Measurements from ENCODE around the gene RCN2. TPM values are rescaled to one million over a fixed set of nuclear protein-coding genes. Genes with fewer than 3 reads are reported as not detected.

Gene RCN2
- total and polyA plus RNA-seq, 2 experiments from 2014 or later = 144 to 153 TPM

- Histone ChIP-seq H2AFZ (no peak overlapping the region), H3K79me2 (no peaks in the 10 kb centered on the region), H3K9me3 (ENCODE audit: low read depth) (no peaks in the 10 kb centered on the region), H3K27ac (no peak overlapping the region), H3K4me1 (ENCODE audit: insufficient read depth) (no peaks in the 10 kb centered on the region), H3K36me3 (replicated peaks; ENCODE audit: insufficient read depth, low read depth) (no peaks in the 10 kb centered on the region), H3K4me3 (no peak overlapping the region), H3K9me2 (replicated peaks; ENCODE audit: insufficient read depth) (no peaks in the 10 kb centered on the region), H3K4me2 (no peak overlapping the region), H3K27me3 (no peaks in the 10 kb centered on the region), H4K20me1 (ENCODE audit: insufficient read depth, poor library complexity, severe bottlenecking) (no peaks in the 10 kb centered on the region)
- WGBS (ENCODE audit: low lambda C conversion rate, missing lambda C conversion rate) = 89% methylated on average over 4 of the region's 4 CpGs
- no peak for DNase-seq (ENCODE audit: low spot score)
- no peak for TF ChIP-seq EZH2 (IDR thresholded peaks at IDR 0.05; ENCODE audit: borderline replicate concordance)
- no peak for TF ChIP-seq EZH2phosphoT487 (IDR thresholded peaks at IDR 0.05; ENCODE audit: low read depth, severe bottlenecking, unreplicated experiment)
- TF ChIP-seq CTCF (IDR thresholded peaks at IDR 0.05; ENCODE audit: poor library complexity) = no peak
These were observed 52.2 kb downstream of the RCN2 start for GRCh38 chr15:76983590-76984375.

DNA sequence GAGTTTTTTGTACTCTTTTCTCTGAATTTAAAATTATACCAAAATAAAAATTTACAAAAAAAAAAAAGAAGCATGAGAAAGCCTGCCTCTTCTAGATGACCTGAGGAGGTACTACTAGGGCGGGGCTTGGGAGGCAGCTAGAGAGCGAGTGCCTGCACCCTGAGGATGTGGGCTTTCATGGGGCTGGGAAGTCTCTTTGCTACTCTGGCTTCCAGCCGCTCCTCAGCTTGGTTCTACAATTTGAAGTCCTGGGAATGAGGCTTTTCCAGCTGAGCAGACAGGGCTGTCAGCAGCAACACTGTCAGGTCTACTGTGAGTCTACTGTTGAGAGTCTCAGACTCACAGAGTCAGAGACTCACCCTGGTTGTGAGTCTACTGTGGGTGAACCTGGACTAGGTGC lies 55.2 kb downstream of the RCN2 start:
- Histone ChIP-seq H3K4me2 (no peak overlapping the region), H3K4me3 (no peak overlapping the region), H3K79me2 (no peaks in the 10 kb centered on the region), H3K4me1 (ENCODE audit: insufficient read depth) (no peaks in the 10 kb centered on the region), H3K9me3 (ENCODE audit: low read depth) (no peaks in the 10 kb centered on the region), H3K9me2 (replicated peaks; ENCODE audit: insufficient read depth) (no peaks in the 10 kb centered on the region), H3K27me3 (no peaks in the 10 kb centered on the region), H4K20me1 (ENCODE audit: insufficient read depth, poor library complexity, severe bottlenecking) (no peaks in the 10 kb centered on the region), H3K36me3 (replicated peaks; ENCODE audit: insufficient read depth, low read depth) (no peaks in the 10 kb centered on the region), H2AFZ (no peak overlapping the region), H3K27ac (no peak overlapping the region)
- WGBS (ENCODE audit: low lambda C conversion rate, missing lambda C conversion rate) = 82% methylated on average over 3 of the region's 3 CpGs
- TF ChIP-seq CTCF (IDR thresholded peaks at IDR 0.05; ENCODE audit: poor library complexity) (no peak), EZH2phosphoT487 (IDR thresholded peaks at IDR 0.05; ENCODE audit: low read depth, severe bottlenecking, unreplicated experiment) (no peak), EZH2 (IDR thresholded peaks at IDR 0.05; ENCODE audit: borderline replicate concordance) (no peak)
- no peak for DNase-seq (ENCODE audit: low spot score)

- DNase-seq (ENCODE audit: low spot score) = no peak
- no peak overlapping the region for H3K27ac ChIP-seq
- no peaks in the 10 kb centered on the region for H3K4me1 ChIP-seq (ENCODE audit: insufficient read depth)
- H3K79me2 ChIP-seq = no peaks in the 10 kb centered on the region
- no peaks in the 10 kb centered on the region for H3K9me2 ChIP-seq (replicated peaks; ENCODE audit: insufficient read depth)
- no peaks in the 10 kb centered on the region for H3K36me3 ChIP-seq (replicated peaks; ENCODE audit: insufficient read depth, low read depth)
- TF ChIP-seq EZH2phosphoT487 (IDR thresholded peaks at IDR 0.05; ENCODE audit: low read depth, severe bottlenecking, unreplicated experiment) = no peak
- no peak for TF ChIP-seq EZH2 (IDR thresholded peaks at IDR 0.05; ENCODE audit: borderline replicate concordance)
- TF ChIP-seq CTCF (IDR thresholded peaks at IDR 0.05; ENCODE audit: poor library complexity) = no peak
- no peaks in the 10 kb centered on the region for H3K27me3 ChIP-seq
- no peaks in the 10 kb centered on the region for H3K9me3 ChIP-seq (ENCODE audit: low read depth)
- H3K4me2 ChIP-seq = no peak overlapping the region
- H4K20me1 ChIP-seq (ENCODE audit: insufficient read depth, poor library complexity, severe bottlenecking) = no peaks in the 10 kb centered on the region
- 97% methylated on average over 5 of the region's 6 CpGs for WGBS (ENCODE audit: low lambda C conversion rate, missing lambda C conversion rate)
- H2AFZ ChIP-seq = no peak overlapping the region
- H3K4me3 ChIP-seq = no peak overlapping the region
These were observed 55.7 kb downstream of the RCN2 start for GRCh38 chr15:76987276-76987675.
